ENCODE results near the gene MTARC1.

MTARC1 gene

GRCh38 chr1:220764757-220765156, 22.0 kb upstream of the MTARC1 start:
- WGBS (ENCODE audit: extremely low coverage, insufficient coverage, insufficient read length) = no CpG with 5 or more reads among the region's 3 CpGs
- peaks cover 3% of the 10 kb centered on the region in 2 experiments for H3K36me3 ChIP-seq (ENCODE audit: control insufficient read depth in 1 of 2, insufficient read depth in 2 of 2, low read length in 2 of 2)

GRCh38 chr1:220767312-220768125, 19.2 kb upstream of the MTARC1 start:
- H2AK5ac ChIP-seq (ENCODE audit: low read length) = no peak overlapping the region
- H4K8ac ChIP-seq (ENCODE audit: low read depth, low read length) = no peak overlapping the region
- H3K4me3 ChIP-seq (ENCODE audit: low read depth, low read length) = no peak overlapping the region
- H2BK5ac ChIP-seq (ENCODE audit: low read depth, low read length, poor library complexity) = no peak overlapping the region
- H4K12ac ChIP-seq (ENCODE audit: low read depth, low read length) = no peak overlapping the region
- H4K91ac ChIP-seq (ENCODE audit: low read depth, low read length) = no peak overlapping the region
- H3K9ac ChIP-seq (ENCODE audit: low read length) = no peak overlapping the region
- no peaks in the 10 kb centered on the region for H3K79me2 ChIP-seq (ENCODE audit: control insufficient read depth, insufficient read depth, low read length, poor library complexity)
- no peak overlapping the region for H3K23ac ChIP-seq (ENCODE audit: low read length)
- H3K14ac ChIP-seq (ENCODE audit: low read length) = no peak overlapping the region
- no CpG with 5 or more reads among the region's 8 CpGs for WGBS (ENCODE audit: extremely low coverage, insufficient coverage, insufficient read length)
- no peaks in the 10 kb centered on the region for H3K9me3 ChIP-seq (ENCODE audit: insufficient read depth, low read depth, low read length)
- H2BK120ac ChIP-seq (ENCODE audit: insufficient read depth, low read length, poor library complexity) = no peak overlapping the region
- DNase-seq = peak; percentile 33 to 78
- H2BK12ac ChIP-seq (ENCODE audit: low read length) = no peak overlapping the region
- H3K36me3 ChIP-seq (ENCODE audit: control insufficient read depth in 1 of 2, insufficient read depth in 2 of 2, low read length in 2 of 2) = peaks cover 3% of the 10 kb centered on the region in 2 experiments
- peaks cover 0 to 9% of the 10 kb centered on the region in 2 experiments for H3K4me1 ChIP-seq (ENCODE audit: control insufficient read depth in 1 of 2, insufficient read depth in 2 of 2, low read length in 2 of 2)
- no peak overlapping the region for H3K4ac ChIP-seq (ENCODE audit: low read depth, low read length)
- H3K79me1 ChIP-seq (ENCODE audit: low read length) = no peaks in the 10 kb centered on the region
- no peak overlapping the region for H2AFZ ChIP-seq (ENCODE audit: insufficient read depth, low read length, poor library complexity)
- no peak overlapping the region for H3K4me2 ChIP-seq (ENCODE audit: low read length)
- H3K18ac ChIP-seq (ENCODE audit: low read length) = no peak overlapping the region
- peak overlapping the region; percentile 34 for H3K27ac ChIP-seq (ENCODE audit: low read depth, low read length)
- no peaks in the 10 kb centered on the region for H3K27me3 ChIP-seq (ENCODE audit: insufficient read depth, low read length)

More at GRCh38 chr1:220764757-220765156, 22.0 kb upstream of the MTARC1 start:
- Histone ChIP-seq H3K18ac (ENCODE audit: low read length) (no peak overlapping the region), H4K12ac (ENCODE audit: low read depth, low read length) (peak overlapping the region; percentile 26), H2BK120ac (ENCODE audit: insufficient read depth, low read length, poor library complexity) (no peak overlapping the region), H3K4ac (ENCODE audit: low read depth, low read length) (no peak overlapping the region), H3K27ac (ENCODE audit: low read depth, low read length) (no peak overlapping the region), H3K14ac (ENCODE audit: low read length) (no peak overlapping the region), H3K9me3 (ENCODE audit: insufficient read depth, low read depth, low read length) (no peaks in the 10 kb centered on the region), H3K4me1 (ENCODE audit: control insufficient read depth in 1 of 2, insufficient read depth in 2 of 2, low read length in 2 of 2) (peaks cover 0 to 4% of the 10 kb centered on the region in 2 experiments), H4K8ac (ENCODE audit: low read depth, low read length) (no peak overlapping the region), H2BK12ac (ENCODE audit: low read length) (no peak overlapping the region), H2AK5ac (ENCODE audit: low read length) (no peak overlapping the region), H3K79me2 (ENCODE audit: control insufficient read depth, insufficient read depth, low read length, poor library complexity) (no peaks in the 10 kb centered on the region), H3K23ac (ENCODE audit: low read length) (no peak overlapping the region), H2AFZ (ENCODE audit: insufficient read depth, low read length, poor library complexity) (no peak overlapping the region), H3K4me2 (ENCODE audit: low read length) (no peak overlapping the region), H3K4me3 (ENCODE audit: low read depth, low read length) (no peak overlapping the region), H3K9ac (ENCODE audit: low read length) (no peak overlapping the region), H3K79me1 (ENCODE audit: low read length) (no peaks in the 10 kb centered on the region), H4K91ac (ENCODE audit: low read depth, low read length) (no peak overlapping the region), H3K27me3 (ENCODE audit: insufficient read depth, low read length) (no peaks in the 10 kb centered on the region), H2BK5ac (ENCODE audit: low read depth, low read length, poor library complexity) (no peak overlapping the region)
- no peak for DNase-seq

GRCh38 chr1:220768126-220768601, 18.5 kb upstream of the MTARC1 start:
- Histone ChIP-seq H2BK5ac (ENCODE audit: low read depth, low read length, poor library complexity) (no peak overlapping the region), H3K4ac (ENCODE audit: low read depth, low read length) (no peak overlapping the region), H3K4me2 (ENCODE audit: low read length) (no peak overlapping the region), H3K23ac (ENCODE audit: low read length) (no peak overlapping the region), H3K14ac (ENCODE audit: low read length) (no peak overlapping the region), H3K9me3 (ENCODE audit: insufficient read depth, low read depth, low read length) (no peaks in the 10 kb centered on the region), H4K91ac (ENCODE audit: low read depth, low read length) (no peak overlapping the region), H3K79me2 (ENCODE audit: control insufficient read depth, insufficient read depth, low read length, poor library complexity) (no peaks in the 10 kb centered on the region), H3K18ac (ENCODE audit: low read length) (no peak overlapping the region), H2AFZ (ENCODE audit: insufficient read depth, low read length, poor library complexity) (no peak overlapping the region), H4K12ac (ENCODE audit: low read depth, low read length) (no peak overlapping the region), H3K79me1 (ENCODE audit: low read length) (no peaks in the 10 kb centered on the region), H3K27ac (ENCODE audit: low read depth, low read length) (peak overlapping the region; percentile 11), H4K8ac (ENCODE audit: low read depth, low read length) (no peak overlapping the region), H3K9ac (ENCODE audit: low read length) (no peak overlapping the region), H3K36me3 (ENCODE audit: control insufficient read depth in 1 of 2, insufficient read depth in 2 of 2, low read length in 2 of 2) (no peaks in the 10 kb centered on the region), H2BK120ac (ENCODE audit: insufficient read depth, low read length, poor library complexity) (no peak overlapping the region), H3K4me3 (ENCODE audit: low read depth, low read length) (no peak overlapping the region), H3K4me1 (ENCODE audit: control insufficient read depth in 1 of 2, insufficient read depth in 2 of 2, low read length in 2 of 2) (peaks cover 0 to 9% of the 10 kb centered on the region in 2 experiments), H2BK12ac (ENCODE audit: low read length) (no peak overlapping the region), H3K27me3 (ENCODE audit: insufficient read depth, low read length) (no peaks in the 10 kb centered on the region), H2AK5ac (ENCODE audit: low read length) (no peak overlapping the region)
- peak; percentile 60 to 87 for DNase-seq
- no CpG with 5 or more reads among the region's 5 CpGs for WGBS (ENCODE audit: extremely low coverage, insufficient coverage, insufficient read length)

- Histone ChIP-seq H3K9me3 (ENCODE audit: insufficient read depth, low read depth, low read length) (no peaks in the 10 kb centered on the region), H3K9ac (ENCODE audit: low read length) (no peak overlapping the region), H3K4me1 (ENCODE audit: control insufficient read depth in 1 of 2, insufficient read depth in 2 of 2, low read length in 2 of 2) (peaks cover 0 to 9% of the 10 kb centered on the region in 2 experiments), H3K27ac (ENCODE audit: low read depth, low read length) (no peak overlapping the region), H3K4me2 (ENCODE audit: low read length) (no peak overlapping the region), H2AK5ac (ENCODE audit: low read length) (no peak overlapping the region), H4K12ac (ENCODE audit: low read depth, low read length) (no peak overlapping the region), H2BK12ac (ENCODE audit: low read length) (no peak overlapping the region), H3K23ac (ENCODE audit: low read length) (no peak overlapping the region), H4K8ac (ENCODE audit: low read depth, low read length) (no peak overlapping the region), H3K4me3 (ENCODE audit: low read depth, low read length) (no peak overlapping the region), H3K79me1 (ENCODE audit: low read length) (no peaks in the 10 kb centered on the region), H3K36me3 (ENCODE audit: control insufficient read depth in 1 of 2, insufficient read depth in 2 of 2, low read length in 2 of 2) (no peaks in the 10 kb centered on the region), H3K4ac (ENCODE audit: low read depth, low read length) (no peak overlapping the region), H3K27me3 (ENCODE audit: insufficient read depth, low read length) (no peaks in the 10 kb centered on the region), H3K14ac (ENCODE audit: low read length) (peak overlapping the region; percentile 1), H2BK5ac (ENCODE audit: low read depth, low read length, poor library complexity) (no peak overlapping the region), H2BK120ac (ENCODE audit: insufficient read depth, low read length, poor library complexity) (peak overlapping the region; percentile 66), H4K91ac (ENCODE audit: low read depth, low read length) (peak overlapping the region; percentile 2), H3K18ac (ENCODE audit: low read length) (no peak overlapping the region), H2AFZ (ENCODE audit: insufficient read depth, low read length, poor library complexity) (no peak overlapping the region), H3K79me2 (ENCODE audit: control insufficient read depth, insufficient read depth, low read length, poor library complexity) (no peaks in the 10 kb centered on the region)
- DNase-seq = peak in 1 of 2 donors; percentile 52
- no CpG with 5 or more reads among the region's 13 CpGs for WGBS (ENCODE audit: extremely low coverage, insufficient coverage, insufficient read length)
Observed at GRCh38 chr1:220769205-220769604, 17.5 kb upstream of the MTARC1 start.

Data from trophoblast cell (in vitro differentiated cells and primary cell).